ENCODE results near the gene KRT74.

KRT74 gene

GRCh38 chr12:52573743-52574142 lies at the start of gene KRT74:
TSS of gene KRT74 (minus strand) at chr12:52573843. CDS start at chr12:52573777, 66 bp downstream.
- DNase-seq, result no peak

- no peak for DNase-seq
Measured at GRCh38 chr12:52622349-52622748, 48.7 kb upstream of the KRT74 start.

GRCh38 chr12:52618866-52619265 lies 45.2 kb upstream of the KRT74 start:
- DNase-seq, result no peak

GRCh38 chr12:52618216-52618615 lies 44.6 kb upstream of the KRT74 start, which contains the start of gene KRT73:
TSS of gene KRT73 (minus strand) at chr12:52618559. CDS start at chr12:52618524, 35 bp downstream.
- no peak for DNase-seq

- DNase-seq, result no peak
Measured at GRCh38 chr12:52617403-52617785, 43.8 kb upstream of the KRT74 start.

- DNase-seq, result no peak
Measured at GRCh38 chr12:52616680-52617402, 43.2 kb upstream of the KRT74 start.

GRCh38 chr12:52615912-52616311 lies 42.3 kb upstream of the KRT74 start:
- DNase-seq, result no peak

GRCh38 chr12:52615208-52615868 lies 41.7 kb upstream of the KRT74 start:
- no peak for DNase-seq

- peak; percentile 27 for DNase-seq
Measured at GRCh38 chr12:52614381-52615207, 41.0 kb upstream of the KRT74 start.

GRCh38 chr12:52613384-52614030 lies 39.9 kb upstream of the KRT74 start:
- DNase-seq, result no peak

- no peak for DNase-seq
Measured at GRCh38 chr12:52612431-52613383, 39.1 kb upstream of the KRT74 start.

GRCh38 chr12:52611080-52611468 lies 37.4 kb upstream of the KRT74 start:
- DNase-seq, result no peak

GRCh38 chr12:52608826-52609630 lies 35.4 kb upstream of the KRT74 start:
- DNase-seq, result no peak

GRCh38 chr12:52608161-52608560 lies 34.5 kb upstream of the KRT74 start:
- DNase-seq, result no peak

GRCh38 chr12:52607314-52607713 lies 33.7 kb upstream of the KRT74 start:
- DNase-seq, result no peak

- DNase-seq, result no peak
Measured at GRCh38 chr12:52606581-52607218, 33.1 kb upstream of the KRT74 start.

GRCh38 chr12:52606096-52606495 lies 32.5 kb upstream of the KRT74 start:
- no peak for DNase-seq

- DNase-seq, result no peak
Measured at GRCh38 chr12:52605542-52605941, 31.9 kb upstream of the KRT74 start.

GRCh38 chr12:52604859-52605258 lies 31.2 kb upstream of the KRT74 start:
- no peak for DNase-seq

- no peak for DNase-seq
Measured at GRCh38 chr12:52603314-52603713, 29.7 kb upstream of the KRT74 start.

Data from hematopoietic multipotent progenitor cell treated with erythropoietin and hydrocortisone succinate and interleukin-3 and kit ligand, for 8 days (in vitro differentiated cells).